Thoracic aorta (tissue), 2 donors: ENCODE measurements around the gene LRRC31. TPM values are rescaled to one million over a fixed set of nuclear protein-coding genes. Genes with fewer than 3 reads are reported as not detected.
A peak's percentile ranks its signal among the peaks of the same experiment; 100 is the strongest.

Source experiments
- ATAC-seq: fragments of 150-250 bp; one replicate; pipeline ENCODE4 v1.8.0; 2017; ENCODE audit warnings: low read depth; ENCODE audit not compliant: insufficient number of reproducible peaks, low FRiP score
- DNase-seq: peaks from one replicate; pipeline ENCODE4 v3.0.0-alpha.2; 2020; ENCODE audit warnings: low spot score
- H3K27ac ChIP-seq, 2 donors: fragments of 200-600 bp; sonication (generic); 1 replicate in 1 of 2; 2 replicates in 1 of 2; pipeline ENCODE4 v1.5.1; 2016; ENCODE audit warnings: mild to moderate bottlenecking in 2 of 2, moderate library complexity in 2 of 2
- H3K27me3 ChIP-seq: fragments of 200-600 bp; sonication (generic); replicated peaks from 2 replicates; pipeline ENCODE4 v1.6.0; 2016; ENCODE audit warnings: mild to moderate bottlenecking; ENCODE audit not compliant: insufficient read depth
- H3K36me3 ChIP-seq: fragments of 200-600 bp; sonication (generic); one replicate; pipeline ENCODE4 v1.5.1; 2016
- H3K4me1 ChIP-seq, 2 donors: fragments of 200-600 bp; sonication (generic); 1 replicate in 1 of 2; 2 replicates in 1 of 2; pipeline versions ENCODE4 v1.5.1 to v1.6.0; 2016; ENCODE audit warnings: low read depth in 2 of 2, mild to moderate bottlenecking in 1 of 2; ENCODE audit not compliant: control insufficient read depth in 1 of 2
- H3K4me3 ChIP-seq: fragments of 200-600 bp; sonication (generic); 2 replicates; pipeline ENCODE4 v1.5.1; 2016; ENCODE audit warnings: mild to moderate bottlenecking
- H3K9me3 ChIP-seq: fragments of 200-600 bp; sonication (generic); 2 replicates; pipeline ENCODE4 v1.5.1; 2016
- CTCF ChIP-seq: fragments of 200-600 bp; sonication (generic); IDR thresholded peaks from one replicate; pipeline ENCODE4 v1.5.1; 2019; ENCODE audit warnings: antibody characterized with exemption
- total RNA-seq, 2 donors: library from RNA; depleted of rRNA; stranded (reverse); fragments of >200 nt; gene quantifications; one replicate each; pipeline versions ENCODE4 v1.1.0 to v1.2.3, GENCODE V29; 2016

The LRRC31 gene
- total RNA-seq, 2 donors from 2014 or later: not detected

GRCh38 chr3:169864270-169864669, 5.5 kb downstream of the LRRC31 start:
- Histone ChIP-seq H3K36me3 (no peaks in the 10 kb centered on the region), H3K27me3 (no peaks in the 10 kb centered on the region), H3K4me3 (no peak overlapping the region), H3K27ac (no peak overlapping the region), H3K4me1 (no peaks in the 10 kb centered on the region), H3K9me3 (no peaks in the 10 kb centered on the region)
- no peak for TF ChIP-seq CTCF
- DNase-seq (no peak), ATAC-seq (no peak)

- ATAC-seq (no peak), DNase-seq (no peak)
- Histone ChIP-seq H3K4me1 (no peaks in the 10 kb centered on the region), H3K27ac (no peak overlapping the region), H3K36me3 (no peaks in the 10 kb centered on the region), H3K9me3 (no peaks in the 10 kb centered on the region), H3K27me3 (no peaks in the 10 kb centered on the region), H3K4me3 (no peak overlapping the region)
- TF ChIP-seq CTCF: peak; percentile 90
These were observed 6.3 kb downstream of the LRRC31 start for GRCh38 chr3:169863458-169863899.

GRCh38 chr3:169861871-169862270, 7.9 kb downstream of the LRRC31 start:
- Histone ChIP-seq H3K36me3 (no peaks in the 10 kb centered on the region), H3K4me3 (no peak overlapping the region), H3K9me3 (no peaks in the 10 kb centered on the region), H3K27ac (no peak overlapping the region), H3K27me3 (no peaks in the 10 kb centered on the region), H3K4me1 (no peaks in the 10 kb centered on the region)
- ATAC-seq (no peak), DNase-seq (no peak)
- no peak for TF ChIP-seq CTCF

GRCh38 chr3:169857811-169858210, 11.9 kb downstream of the LRRC31 start:
- DNase-seq (no peak), ATAC-seq (no peak)
- Histone ChIP-seq H3K27me3 (no peaks in the 10 kb centered on the region), H3K4me1 (peaks cover 0 to 5% of the 10 kb centered on the region in 2 donors), H3K9me3 (no peaks in the 10 kb centered on the region), H3K27ac (no peak overlapping the region), H3K36me3 (no peaks in the 10 kb centered on the region), H3K4me3 (no peak overlapping the region)
- TF ChIP-seq CTCF: no peak

- no peak overlapping the region for H3K27ac ChIP-seq
- no peaks in the 10 kb centered on the region for H3K36me3 ChIP-seq
- TF ChIP-seq CTCF: no peak
- no peaks in the 10 kb centered on the region for H3K9me3 ChIP-seq
- peaks cover 0 to 5% of the 10 kb centered on the region in 2 donors for H3K4me1 ChIP-seq
- no peak for DNase-seq
- no peak for ATAC-seq
- H3K27me3 ChIP-seq: no peaks in the 10 kb centered on the region
- no peak overlapping the region for H3K4me3 ChIP-seq
These were observed 14.2 kb downstream of the LRRC31 start for GRCh38 chr3:169855514-169855913.
